ENCODE measurements around the gene KCTD12. TPM values are rescaled to one million over a fixed set of nuclear protein-coding genes. Genes with fewer than 3 reads are reported as not detected.

KCTD12 gene
- total RNA-seq: 10 to 100 TPM in 1 of 2 experiments, 1 to 10 TPM in 1; 10.0 to 10.6 TPM

DNA sequence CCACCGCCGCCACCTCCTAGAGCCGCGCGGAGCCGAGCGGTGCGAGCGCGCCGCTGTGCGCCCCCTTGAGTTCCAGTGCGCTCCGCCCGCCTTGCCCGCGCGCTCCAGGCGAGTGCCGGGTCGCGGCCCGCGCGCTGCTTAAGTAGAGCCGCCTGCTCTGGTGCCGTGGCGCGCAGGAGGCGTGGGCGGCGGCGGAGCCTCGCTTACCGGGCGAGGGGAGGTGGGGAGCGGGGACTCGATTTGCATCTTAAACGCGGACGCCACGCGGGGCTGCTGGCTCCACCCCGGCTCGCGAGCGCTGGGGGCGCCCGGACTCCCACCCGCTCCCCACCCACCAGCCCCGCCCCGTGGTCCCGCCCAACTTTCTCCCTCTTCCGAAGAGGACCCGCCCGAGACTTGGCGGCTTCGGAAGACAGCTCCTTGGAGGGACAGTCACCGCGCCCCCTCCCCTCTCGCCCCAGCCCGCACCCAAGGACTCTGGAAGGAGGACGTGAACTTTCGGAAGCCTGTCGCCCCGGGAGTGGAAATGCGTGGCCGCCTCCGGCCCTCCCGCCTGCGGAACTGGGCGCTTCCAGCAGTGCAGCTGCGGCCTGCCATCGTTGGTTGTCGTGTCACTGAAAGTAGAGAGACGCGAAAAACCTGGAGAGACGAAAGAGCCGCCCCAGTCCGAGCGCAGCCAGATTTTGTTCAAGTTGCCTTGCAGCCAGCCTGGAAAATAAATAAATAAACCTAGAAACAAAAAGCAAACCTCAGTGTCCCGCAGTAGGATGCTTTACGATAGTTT, at the start of gene KCTD12:
KCTD12 (minus strand) TSS at position 114 of the 784 bp plus-strand sequence. CDS start 257 bp downstream, outside the sequence.

Other genes starting within 250 kb of the KCTD12 start
- gene ACOD1, start 62.1 kb upstream of the KCTD12 start, total RNA-seq: not detected
- gene CLN5, start 105.7 kb upstream of the KCTD12 start, total RNA-seq: 10 to 100 TPM; 13.6 to 14.5 TPM
- gene FBXL3, start 140.8 kb upstream of the KCTD12 start, total RNA-seq: 10 to 100 TPM; 45.9 to 47.5 TPM

Data from activated naive CD4-positive, alpha-beta T cell treated with anti-CD3 and anti-CD28 coated beads, Interleukin-2, amount 10 ng/mL, durations not matched to agents 5 hours and 36 hours (primary cell).